AG04449 (cell line): ENCODE data around the gene CFAP99.

ENCODE experiments used
- CTCF ChIA-PET: fragments of 350-600 bp; formaldehyde crosslinking; extraction: SDS; loops from one replicate; lab custom pipeline; 2021; ENCODE audit warnings: antibody characterized with exemption; lab: Yijun Ruan, JAX
- POLR2A ChIA-PET: fragments of 400-600, 350-600 bp; formaldehyde crosslinking; extraction: SDS; loops from one replicate; lab custom pipeline; 2020; ENCODE audit warnings: antibody characterized with exemption, inconsistent platforms; lab: Yijun Ruan, JAX
- DNase-seq: peaks from one replicate; pipeline ENCODE4 v3.0.0-alpha.2; 2010; ENCODE audit warnings: low read depth, low spot score
- H3K4me3 ChIP-seq: 2 replicates; pipeline ENCODE4 v1.5.1; 2011; ENCODE audit warnings: low read depth, mild to moderate bottlenecking, control low read depth, low read length
- TF ChIP-seq, protein P1 (sequence below): IDR thresholded peaks from one replicate; pipeline ENCODE4 v1.5.1; 2011; ENCODE audit warnings: mild to moderate bottlenecking, moderate library complexity, low read length, control low read depth, inconsistent platforms; ENCODE audit not compliant: insufficient read depth; ENCODE audit errors: missing control alignments

The CFAP99 gene

DNA sequence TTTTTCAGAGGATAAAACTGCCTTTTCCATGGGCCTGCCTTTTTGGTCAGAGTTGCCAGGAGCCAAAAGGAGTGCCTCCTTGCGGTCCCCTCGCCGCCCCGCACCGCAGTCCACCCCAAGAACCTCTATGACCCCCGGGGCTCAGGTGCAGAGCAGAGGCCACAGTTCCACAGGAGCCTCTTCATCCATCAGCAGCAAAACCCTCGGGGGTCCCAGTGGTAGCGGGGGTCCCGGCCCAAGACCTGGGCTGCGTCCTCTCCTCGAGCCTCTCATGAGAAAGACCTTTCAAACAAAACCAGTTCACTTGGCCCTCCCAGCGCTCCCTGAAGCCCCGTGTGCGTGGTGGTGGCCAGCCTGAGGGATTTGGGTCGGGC is 17.2 kb upstream of the CFAP99 start:
- ChIA-PET POLR2A (interaction anchor here (1.7 kb wide), 1 partner anchor 11 kb away, joined by 6 read pairs; no protein-coding TSS in a partner anchor), CTCF (interaction anchor here (1.8 to 3.3 kb wide), 2 partner anchors 11 to 182 kb away, joined by 7 to 18 read pairs; no protein-coding TSS in a partner anchor)
- no peak for DNase-seq
- TF ChIP-seq, protein P1, sequence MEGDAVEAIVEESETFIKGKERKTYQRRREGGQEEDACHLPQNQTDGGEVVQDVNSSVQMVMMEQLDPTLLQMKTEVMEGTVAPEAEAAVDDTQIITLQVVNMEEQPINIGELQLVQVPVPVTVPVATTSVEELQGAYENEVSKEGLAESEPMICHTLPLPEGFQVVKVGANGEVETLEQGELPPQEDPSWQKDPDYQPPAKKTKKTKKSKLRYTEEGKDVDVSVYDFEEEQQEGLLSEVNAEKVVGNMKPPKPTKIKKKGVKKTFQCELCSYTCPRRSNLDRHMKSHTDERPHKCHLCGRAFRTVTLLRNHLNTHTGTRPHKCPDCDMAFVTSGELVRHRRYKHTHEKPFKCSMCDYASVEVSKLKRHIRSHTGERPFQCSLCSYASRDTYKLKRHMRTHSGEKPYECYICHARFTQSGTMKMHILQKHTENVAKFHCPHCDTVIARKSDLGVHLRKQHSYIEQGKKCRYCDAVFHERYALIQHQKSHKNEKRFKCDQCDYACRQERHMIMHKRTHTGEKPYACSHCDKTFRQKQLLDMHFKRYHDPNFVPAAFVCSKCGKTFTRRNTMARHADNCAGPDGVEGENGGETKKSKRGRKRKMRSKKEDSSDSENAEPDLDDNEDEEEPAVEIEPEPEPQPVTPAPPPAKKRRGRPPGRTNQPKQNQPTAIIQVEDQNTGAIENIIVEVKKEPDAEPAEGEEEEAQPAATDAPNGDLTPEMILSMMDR = no peak
- no peak overlapping the region; the same call in 1 of the 2 replicates for H3K4me3 ChIP-seq

DNA sequence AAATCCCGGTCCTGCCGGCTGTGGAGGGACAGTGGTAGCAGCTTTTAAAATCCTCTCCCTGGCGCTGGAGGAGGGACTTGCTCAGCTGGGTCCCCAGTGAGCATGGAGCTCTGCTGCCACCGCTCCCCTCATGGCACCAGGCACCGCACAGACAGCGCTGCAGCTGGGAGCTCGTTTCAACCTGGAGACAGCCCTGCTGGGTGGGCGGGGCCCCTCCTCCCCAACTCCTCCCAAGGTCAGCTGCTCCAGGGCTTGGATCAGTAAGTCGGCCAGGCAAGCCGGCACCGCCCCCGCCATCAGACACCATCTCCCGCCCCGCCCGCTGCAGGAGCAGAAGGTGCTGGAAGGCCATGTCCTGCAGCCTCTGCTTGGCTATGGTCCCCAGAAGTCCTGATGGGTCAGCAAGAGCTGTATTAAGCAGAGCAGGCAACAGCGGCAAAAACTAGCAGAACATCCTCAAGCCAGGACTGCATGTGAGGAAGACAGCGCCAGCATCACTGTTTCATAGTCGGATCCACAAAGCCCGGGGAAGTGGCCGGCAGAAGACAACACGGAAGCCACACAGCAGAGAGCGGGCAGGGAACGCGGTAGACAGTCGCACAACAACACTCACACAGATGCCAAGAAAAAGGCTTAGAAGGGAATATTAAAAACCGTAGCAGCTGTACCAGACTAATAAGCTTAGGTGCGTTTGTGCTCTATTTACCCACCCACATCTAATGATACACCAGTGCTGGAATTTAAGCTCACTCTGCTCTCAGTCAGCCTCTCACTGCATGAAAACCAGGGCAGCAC is 16.5 kb upstream of the CFAP99 start:
- DNase-seq = no peak
- peak overlapping the region; percentile 45 for H3K4me3 ChIP-seq
- ChIA-PET POLR2A (interaction anchor here (1.7 kb wide), 1 partner anchor 10 kb away, joined by 6 read pairs; no protein-coding TSS in a partner anchor), CTCF (interaction anchor here (0.7 to 3.3 kb wide), 3 partner anchors 11 to 182 kb away, joined by 3 to 18 read pairs (median 7); partner anchors contain the start of gene CFAP99)
- TF ChIP-seq, protein P1 = no peak

DNA sequence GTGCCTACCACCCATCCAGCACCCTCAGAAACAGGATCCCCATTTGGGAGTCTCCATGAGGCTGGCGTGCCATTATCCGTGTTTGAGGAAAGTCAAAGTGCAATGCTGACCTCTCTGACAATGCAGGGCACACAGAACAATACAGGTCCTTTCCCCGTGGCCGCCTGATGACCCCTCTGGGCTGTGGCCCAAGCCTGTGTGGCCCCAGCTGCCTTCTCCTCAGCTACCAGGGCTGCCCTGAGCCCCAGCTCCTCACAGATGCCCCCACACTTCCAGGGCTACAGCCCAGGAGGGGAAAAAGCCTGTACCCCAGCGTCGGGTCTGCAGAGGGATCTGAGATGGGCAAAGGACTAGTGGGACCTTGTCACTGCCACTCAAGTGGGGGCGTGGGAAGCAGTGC is 15.8 kb upstream of the CFAP99 start:
- POLR2A ChIA-PET = interaction anchor here (1.7 kb wide), 1 partner anchor 10 kb away, joined by 6 read pairs; no protein-coding TSS in a partner anchor
- TF ChIP-seq, protein P1 = no peak

DNA sequence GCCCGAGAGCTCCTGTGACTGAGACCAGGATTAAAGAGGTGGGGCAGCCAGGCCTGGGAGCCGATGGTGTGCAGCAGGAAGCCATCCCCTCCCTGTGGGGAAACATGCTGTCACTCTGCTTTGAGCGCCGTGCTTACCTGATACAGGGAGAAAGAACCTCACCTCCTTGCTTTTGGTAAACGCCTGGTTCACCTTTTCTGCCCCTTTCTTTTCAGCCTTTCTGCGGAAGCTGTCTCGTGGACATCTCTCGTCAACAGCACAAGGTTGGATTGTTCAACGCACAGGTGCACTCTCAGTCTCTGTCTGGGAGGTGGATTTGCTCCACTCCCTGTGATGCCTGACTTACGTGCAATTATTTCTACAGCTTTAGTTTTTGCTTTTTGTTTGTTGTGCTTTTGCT is 12.3 kb upstream of the CFAP99 start:
- TF ChIP-seq, protein P1 = no peak
- ChIA-PET CTCF (interaction anchor here (0.9 kb wide), 1 partner anchor 9 kb away, joined by 4 read pairs; no protein-coding TSS in a partner anchor), POLR2A (interaction anchor here (0.6 kb wide), 1 partner anchor 134 kb away, joined by 3 read pairs; no protein-coding TSS in a partner anchor)
- no peak overlapping the region for H3K4me3 ChIP-seq
- no peak for DNase-seq

More for the DNA sequence above, 15.8 kb upstream of the CFAP99 start:
- no peak overlapping the region for H3K4me3 ChIP-seq
- DNase-seq = no peak
- CTCF ChIA-PET = interaction anchor here (1.8 to 3.3 kb wide), 2 partner anchors 10 to 183 kb away, joined by 7 to 18 read pairs; no protein-coding TSS in a partner anchor

DNA sequence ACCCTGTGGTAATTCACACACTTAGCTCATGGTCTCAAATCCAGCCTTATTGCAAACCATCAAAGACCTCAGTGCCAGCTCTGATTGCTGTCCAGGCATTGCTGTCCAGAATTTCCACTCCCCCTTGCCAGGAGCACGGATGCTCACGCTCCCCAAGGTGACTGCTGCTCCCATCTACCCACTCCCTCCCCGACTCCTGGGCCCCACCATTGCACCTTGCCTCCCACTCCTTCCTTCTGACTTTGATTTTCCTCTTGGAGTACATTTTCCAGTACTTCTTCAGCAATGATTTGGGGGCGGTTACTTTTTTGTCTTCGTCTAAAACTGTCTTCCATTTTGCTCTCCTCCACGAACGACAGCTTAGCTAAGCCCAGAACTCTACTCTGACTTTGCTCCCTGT is 11.8 kb upstream of the CFAP99 start:
- H3K4me3 ChIP-seq = no peak overlapping the region
- CTCF ChIA-PET = interaction anchor here (0.9 kb wide), 1 partner anchor 9 kb away, joined by 4 read pairs; no protein-coding TSS in a partner anchor
- no peak for DNase-seq
- TF ChIP-seq, protein P1 = no peak
- POLR2A ChIA-PET = interaction anchor here (0.6 kb wide), 1 partner anchor 134 kb away, joined by 3 read pairs; no protein-coding TSS in a partner anchor

DNA sequence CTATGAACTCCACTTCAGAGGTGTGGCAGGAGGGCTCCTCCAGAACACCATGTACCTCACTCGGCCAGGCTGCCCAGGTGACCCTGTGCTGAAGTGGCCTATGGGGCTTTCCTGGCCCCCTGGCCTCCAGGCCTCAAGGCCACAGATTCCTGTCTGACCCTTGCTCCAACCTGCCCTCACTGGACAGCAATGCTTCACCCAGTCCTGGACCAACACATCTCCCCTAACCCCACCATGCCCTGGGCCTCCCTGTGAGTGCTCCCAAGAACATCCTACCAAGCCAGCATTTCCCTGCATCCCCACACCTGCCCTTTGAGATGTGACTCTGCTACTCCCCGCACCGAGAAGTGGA is 10.8 kb upstream of the CFAP99 start:
- no peak overlapping the region for H3K4me3 ChIP-seq
- DNase-seq = no peak
- CTCF ChIA-PET = no interaction called here
- TF ChIP-seq, protein P1 = no peak
- POLR2A ChIA-PET = no interaction called here
